Glomerular visceral epithelial cell (primary cell): ENCODE data around the gene MASP1.
"Not testable (repeated sequence)": the region's sequence is repeated elsewhere in the genome, so short reads cannot be mapped to it uniquely, and the experiment has no call there.

Experiments
- DNase-seq: peaks from one replicate; pipeline ENCODE4 v3.0.0-alpha.2; 2016; ENCODE audit errors: extremely low spot score

The MASP1 gene

GRCh38 chr3:187227658-187228258 is 63.8 kb downstream of the MASP1 start:
- DNase-seq: peak; percentile 52

- DNase-seq: no peak
Measured at GRCh38 chr3:187223799-187224198, 67.7 kb downstream of the MASP1 start.

GRCh38 chr3:187222801-187223200 is 68.7 kb downstream of the MASP1 start:
- no peak for DNase-seq

GRCh38 chr3:187215460-187215859 is 76.1 kb downstream of the MASP1 start:
- DNase-seq: no peak

GRCh38 chr3:187213616-187214015 is 77.9 kb downstream of the MASP1 start:
- DNase-seq: no peak

GRCh38 chr3:187212705-187213104 is 78.8 kb downstream of the MASP1 start:
- DNase-seq: no peak

GRCh38 chr3:187212196-187212545 is 79.4 kb downstream of the MASP1 start:
- DNase-seq: no peak

- DNase-seq: peak; percentile 7
Measured at GRCh38 chr3:187211532-187212195, 79.9 kb downstream of the MASP1 start.

- DNase-seq: no peak
Measured at GRCh38 chr3:187210545-187211327, 80.8 kb downstream of the MASP1 start.

- DNase-seq: no peak
Measured at GRCh38 chr3:187210091-187210490, 81.4 kb downstream of the MASP1 start.

- DNase-seq: no peak
Measured at GRCh38 chr3:187209491-187209890, 82.0 kb downstream of the MASP1 start.

GRCh38 chr3:187208159-187208558 is 83.4 kb downstream of the MASP1 start:
- peak; percentile 33 for DNase-seq

- no peak for DNase-seq
Measured at GRCh38 chr3:187207624-187208023, 83.9 kb downstream of the MASP1 start.

- DNase-seq: no peak
Measured at GRCh38 chr3:187207062-187207461, 84.5 kb downstream of the MASP1 start.

GRCh38 chr3:187205683-187206082 is 85.9 kb downstream of the MASP1 start:
- no peak for DNase-seq

GRCh38 chr3:187199463-187200050 is 92.0 kb downstream of the MASP1 start:
- DNase-seq: not testable (repeated sequence)

- DNase-seq: no peak
Measured at GRCh38 chr3:187198490-187198889, 93.0 kb downstream of the MASP1 start.

GRCh38 chr3:187197335-187197649 is 94.2 kb downstream of the MASP1 start, which contains the start of gene RTP1:
Gene RTP1, plus strand, starts transcription at chr3:187197486. Its CDS starts 30 bp downstream, at chr3:187197516.
- DNase-seq: no peak

- DNase-seq: no peak
Measured at GRCh38 chr3:187196573-187197334, 94.8 kb downstream of the MASP1 start.

- no peak for DNase-seq
Measured at GRCh38 chr3:187193181-187193580, 98.4 kb downstream of the MASP1 start.

- DNase-seq: no peak
Measured at GRCh38 chr3:187191271-187191670, 100.3 kb downstream of the MASP1 start.

GRCh38 chr3:187188931-187189330 is 102.6 kb downstream of the MASP1 start:
- no peak for DNase-seq
